ENCODE data around the gene JPH3. TPM values are rescaled to one million over a fixed set of nuclear protein-coding genes. Genes with fewer than 3 reads are reported as not detected.

The JPH3 gene
- total and polyA plus RNA-seq, 10 of the 15 experiments (the other 5 are each of a cell fraction or from before 2014, with no cell fraction given) = 0.05 TPM; not detected in 9

DNA sequence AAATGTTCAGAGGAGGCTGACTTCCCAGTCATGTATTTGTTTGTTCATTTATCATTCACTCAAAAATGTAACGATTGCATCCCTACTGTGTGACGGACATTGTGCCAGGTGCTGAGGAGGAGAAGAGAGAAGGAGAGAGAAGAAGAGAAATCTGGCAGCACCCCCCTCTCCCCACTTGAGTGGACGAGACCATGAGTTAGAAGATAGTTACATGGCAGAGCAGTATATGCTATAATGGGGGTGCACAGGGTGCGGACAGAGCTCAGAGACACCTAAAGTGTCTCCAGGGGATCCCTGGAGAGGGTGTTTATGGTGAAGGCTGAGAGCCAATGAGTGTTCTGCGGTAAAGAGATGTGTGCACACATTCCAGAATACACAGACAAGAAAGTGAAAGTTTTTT is 6.6 kb upstream of the JPH3 start:
- Histone ChIP-seq H3K36me3 (ENCODE audit: control insufficient read depth in 2 of 2, insufficient read depth in 2 of 2, low read length in 1 of 2) (no peaks in the 10 kb centered on the region), H3K27ac (ENCODE audit: control insufficient read depth, insufficient read depth) (no peak overlapping the region), H3K4me3 (no peak overlapping the region), H3K9ac (ENCODE audit: control insufficient read depth, insufficient read depth, low read length) (no peak overlapping the region), H3K27me3 (replicated peaks in 1 of 2; ENCODE audit: control insufficient read depth in 2 of 2, insufficient read depth in 2 of 2, low read length in 1 of 2) (peaks cover 0 to 5% of the 10 kb centered on the region in 2 experiments; a peak in 2 of 4 replicates), H3K79me2 (ENCODE audit: control insufficient read depth, insufficient read depth, low read length) (no peaks in the 10 kb centered on the region), H4K20me1 (ENCODE audit: control insufficient read depth, insufficient read depth) (no peaks in the 10 kb centered on the region), H3K9me3 (replicated peaks; ENCODE audit: control insufficient read depth, insufficient read depth, low read length) (no peaks in the 10 kb centered on the region), H3K4me2 (ENCODE audit: control insufficient read depth, insufficient read depth) (no peak overlapping the region), H2AFZ (ENCODE audit: control insufficient read depth, low read depth, low read length) (no peak overlapping the region), H3K4me1 (ENCODE audit: control insufficient read depth, insufficient read depth, low read length) (no peaks in the 10 kb centered on the region)
- no peak for ATAC-seq
- BruUV-seq (replicated peaks) = no TSS peak
- WGBS (ENCODE audit: insufficient coverage, insufficient replicate concordance, low lambda C conversion rate, missing lambda C conversion rate) = 14% methylated on average over 5 of the region's 5 CpGs
- TF ChIP-seq CTCF (IDR thresholded peaks at IDR 0.05 in 2 of 3, conservative IDR thresholded peaks at IDR 0.05 in 1 of 3; ENCODE audit: control insufficient read depth in 2 of 3, extremely low read depth in 1 of 3, insufficient read depth in 1 of 3, low read depth in 3 of 3, low read length in 3 of 3) (no peak), POU2F2 (IDR thresholded peaks at IDR 0.05; ENCODE audit: borderline replicate concordance, low read depth, low read length) (no peak), SIX5 (IDR thresholded peaks at IDR 0.05; ENCODE audit: low read depth, low read length, severe bottlenecking) (no peak), MTA3 (IDR thresholded peaks at IDR 0.05; ENCODE audit: borderline replicate concordance, low read length) (no peak), MLLT1 (IDR thresholded peaks at IDR 0.05) (no peak), ZNF592 (IDR thresholded peaks at IDR 0.05) (no peak), RAD21 (IDR thresholded peaks at IDR 0.05; ENCODE audit: insufficient read depth, low read depth, low read length) (no peak), KLF5 (IDR thresholded peaks at IDR 0.05; ENCODE audit: partially characterized antibody) (no peak), EP300 (IDR thresholded peaks at IDR 0.05; ENCODE audit: borderline replicate concordance in 1 of 2, control insufficient read depth in 1 of 2, low read depth in 2 of 2, low read length in 2 of 2) (no peak)
- intact Hi-C loops (cut with micrococcal nuclease; ENCODE audit: unreplicated experiment) = no loop called here
- ChIA-PET RAD21 (ENCODE audit: unreplicated experiment) (no interaction called here), POLR2A (no interaction called here), SMC1A (ENCODE audit: uncharacterized antibody, unreplicated experiment) (no interaction called here), CTCF (interaction anchor here (0.7 to 1.1 kb wide), 2 partner anchors 25 to 255 kb away, joined by 3 to 4 read pairs; no protein-coding TSS in a partner anchor)
- no peak for DNase-seq (ENCODE audit: low read depth, low spot score)
- in situ Hi-C loops (cut with MboI) = no loop called here
- FAIRE-seq = no peak

Data from GM12878 (cell line).